Breast epithelium (tissue), 4 donors: ENCODE data around the gene ULBP1. TPM values are rescaled to one million over a fixed set of nuclear protein-coding genes. Genes with fewer than 3 reads are reported as not detected.
"Not testable (repeated sequence)": the region's sequence is repeated elsewhere in the genome, so short reads cannot be mapped to it uniquely, and the experiment has no call there.

Experiments
- DNase-seq, 2 donors: peaks; one replicate each; pipeline ENCODE4 v3.0.0-alpha.2; 2019; ENCODE audit warnings: low spot score in 2 of 2
- H3K27ac ChIP-seq, 2 donors: fragments of 200-600 bp; sonication (generic) in 1 of 2; one replicate each; pipeline ENCODE4 v1.5.1; 2016 to 2019; ENCODE audit warnings: mild to moderate bottlenecking in 1 of 2
- H3K27me3 ChIP-seq, 2 donors: fragments of 200-600 bp; sonication (generic) in 1 of 2; one replicate each; pipeline versions ENCODE4 v1.5.1 to v1.6.0; 2017 to 2019; ENCODE audit warnings: control low read depth in 1 of 2, mild to moderate bottlenecking in 1 of 2
- H3K36me3 ChIP-seq: fragments of 200-600 bp; one replicate; pipeline ENCODE4 v1.5.1; 2019
- H3K4me1 ChIP-seq, 2 donors: fragments of 200-600 bp; sonication (generic); one replicate each; pipeline ENCODE4 v1.5.1; 2016 to 2019; ENCODE audit warnings: control low read depth in 1 of 2
- H3K4me3 ChIP-seq, 3 donors: fragments of 200-600 bp; sonication (generic); 1 replicate in 2 of 3; 2 replicates in 1 of 3; pipeline ENCODE4 v1.5.1; 2016 to 2019; ENCODE audit warnings: mild to moderate bottlenecking in 3 of 3, moderate library complexity in 2 of 3
- H3K9me3 ChIP-seq, 2 donors: fragments of 200-600 bp; sonication (generic) in 1 of 2; one replicate each; pipeline ENCODE4 v1.5.1; 2016 to 2019; ENCODE audit warnings: control low read depth in 1 of 2
- CTCF ChIP-seq, 3 donors: fragments of 450-650 bp; IDR thresholded peaks; one replicate each; pipeline ENCODE4 v1.5.1; 2016 to 2017; ENCODE audit warnings: antibody characterized with exemption in 3 of 3, mild to moderate bottlenecking in 3 of 3, moderate library complexity in 3 of 3
- POLR2A ChIP-seq: fragments of 450-650 bp; IDR thresholded peaks from one replicate; pipeline ENCODE4 v1.6.1; 2016; ENCODE audit warnings: antibody characterized with exemption, mild to moderate bottlenecking, moderate library complexity
- POLR2AphosphoS5 ChIP-seq, 3 donors: sonication (generic); formaldehyde crosslinking; IDR thresholded peaks; one replicate each; pipeline ENCODE4 v1.6.1; 2017; ENCODE audit warnings: antibody characterized with exemption in 3 of 3
- intact Hi-C: fragments of 100-400 bp; cut with DNase I; formaldehyde crosslinking; loops from one replicate; pipeline ENCODE4 v1.15.1; 2023; ENCODE audit warnings: low total_unique reads
- total RNA-seq, 3 donors: library from RNA; depleted of rRNA; stranded (reverse); fragments of >200 nt; gene quantifications; one replicate each; pipeline ENCODE4 v1.1.0, GENCODE V29; 2016

ULBP1 gene
- total RNA-seq, 3 donors from 2014 or later, result under 0.01 to 0.29 TPM; not detected in 1

- Histone ChIP-seq H3K27me3 (peaks cover 0 to 44% of the 10 kb centered on the region in 2 donors), H3K9me3 (no peaks in the 10 kb centered on the region), H3K4me1 (peaks cover 0 to 4% of the 10 kb centered on the region in 2 donors), H3K36me3 (no peaks in the 10 kb centered on the region), H3K27ac (no peak overlapping the region), H3K4me3 (peak overlapping the region in 1 of 3 donors; percentile 69)
- no peak for DNase-seq
- intact Hi-C loops, result no loop called here
- TF ChIP-seq CTCF (IDR thresholded peaks at IDR 0.05), result no peak
- TF ChIP-seq POLR2AphosphoS5 (IDR thresholded peaks at IDR 0.05), result no peak
- TF ChIP-seq POLR2A, result no peak
These were observed 1.1 kb upstream of the ULBP1 start for GRCh38 chr6:149962461-149963211.

DNA sequence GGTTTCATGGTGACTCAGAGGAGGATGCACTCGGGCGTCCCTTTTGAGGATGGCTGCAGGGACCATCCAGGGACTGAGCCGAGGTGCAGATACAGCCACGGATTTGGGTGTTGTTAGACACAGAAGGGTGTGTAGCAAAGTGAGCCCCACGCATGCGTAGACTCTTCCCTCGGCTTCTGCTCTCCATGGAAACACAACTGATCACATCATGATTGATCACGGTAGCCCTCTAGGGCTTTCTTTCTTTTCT, 606 bp upstream of the ULBP1 start:
- TF ChIP-seq POLR2AphosphoS5 (IDR thresholded peaks at IDR 0.05) (no peak), POLR2A (no peak), CTCF (IDR thresholded peaks at IDR 0.05) (no peak)
- Histone ChIP-seq H3K36me3 (no peaks in the 10 kb centered on the region), H3K4me3 (peak overlapping the region; percentile 31 to 69 (median 51)), H3K27me3 (peaks cover 0 to 44% of the 10 kb centered on the region in 2 donors), H3K27ac (no peak overlapping the region), H3K9me3 (no peaks in the 10 kb centered on the region), H3K4me1 (peaks cover 0 to 4% of the 10 kb centered on the region in 2 donors)
- intact Hi-C loops, result no loop called here
- no peak for DNase-seq

DNA sequence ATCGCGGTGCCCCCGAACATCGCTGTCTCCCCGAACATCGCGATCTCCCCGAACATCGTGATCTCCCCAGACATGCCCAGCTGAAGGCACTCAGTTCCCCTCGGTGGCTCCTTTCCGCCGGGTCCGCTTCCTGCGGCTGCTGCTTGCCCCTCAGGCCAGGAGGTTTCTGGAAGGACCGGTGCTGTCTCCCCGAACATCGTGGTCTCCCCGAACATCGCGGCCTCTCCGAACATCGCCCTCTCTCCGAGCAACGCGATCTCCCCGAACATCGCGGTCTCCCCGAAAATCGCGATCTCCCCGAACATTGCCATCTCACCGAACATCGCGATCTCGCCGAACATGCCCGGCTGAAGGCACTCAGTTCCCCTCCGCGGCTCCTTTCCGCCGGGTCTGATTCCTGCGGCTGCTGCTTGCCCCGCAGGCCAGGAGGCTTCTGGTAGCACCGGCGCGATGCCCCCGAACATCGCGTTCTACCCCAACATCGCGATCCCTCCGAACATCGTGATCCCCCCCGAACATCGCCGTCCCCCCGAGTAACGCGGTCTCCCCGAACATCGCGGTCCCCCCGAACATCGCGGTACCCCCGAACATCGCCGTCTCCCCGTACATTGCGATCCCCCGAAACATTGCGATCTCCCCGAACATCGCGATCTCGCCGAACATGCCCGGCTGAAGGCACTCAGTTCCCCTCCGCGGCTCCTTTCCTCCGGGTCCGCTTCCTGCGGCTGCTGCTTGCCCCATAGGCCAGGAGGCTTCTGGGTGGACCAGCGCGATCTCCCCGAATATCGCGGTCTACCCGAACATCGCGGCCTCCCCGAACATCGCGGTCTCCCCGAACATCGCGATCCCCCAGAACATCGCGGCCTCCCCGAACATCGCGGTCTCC, 808 bp downstream of the ULBP1 start:
- Histone ChIP-seq H3K36me3 (no peaks in the 10 kb centered on the region), H3K4me1 (peaks cover 0 to 4% of the 10 kb centered on the region in 2 donors), H3K4me3 (peak overlapping the region; percentile 31 to 69 (median 51)), H3K27me3 (peaks cover 0 to 49% of the 10 kb centered on the region in 2 donors), H3K9me3 (no peaks in the 10 kb centered on the region), H3K27ac (no peak overlapping the region)
- DNase-seq, result no peak
- intact Hi-C loops, result no loop called here
- no peak for TF ChIP-seq POLR2A

- no peak for DNase-seq
- Histone ChIP-seq H3K4me3 (peak overlapping the region in 2 of 3 donors; percentile 51 to 69), H3K27me3 (peaks cover 0 to 52% of the 10 kb centered on the region in 2 donors), H3K36me3 (no peaks in the 10 kb centered on the region), H3K4me1 (peaks cover 0 to 4% of the 10 kb centered on the region in 2 donors), H3K27ac (no peak overlapping the region), H3K9me3 (no peaks in the 10 kb centered on the region)
- no peak for TF ChIP-seq POLR2A
- TF ChIP-seq CTCF (IDR thresholded peaks at IDR 0.05), result no peak
- intact Hi-C loops, result no loop called here
These were observed 1.7 kb downstream of the ULBP1 start for GRCh38 chr6:149965194-149966020.

- H3K27me3 ChIP-seq, result peaks cover 0 to 45% of the 10 kb centered on the region in 2 donors
- H3K27ac ChIP-seq, H3K4me1 ChIP-seq, H3K36me3 ChIP-seq, intact Hi-C loops, H3K9me3 ChIP-seq, DNase-seq, H3K4me3 ChIP-seq: not testable (repeated sequence)
These were observed 2.6 kb downstream of the ULBP1 start for GRCh38 chr6:149966319-149966718.
